ENCODE measurements around the gene TRIM27. TPM values are rescaled to one million over a fixed set of nuclear protein-coding genes. Genes with fewer than 3 reads are reported as not detected.

TRIM27 gene
- polyA plus RNA-seq, 6 donors from 2014 or later, result 39.8 to 67.0 (median 54.1) TPM

DNA sequence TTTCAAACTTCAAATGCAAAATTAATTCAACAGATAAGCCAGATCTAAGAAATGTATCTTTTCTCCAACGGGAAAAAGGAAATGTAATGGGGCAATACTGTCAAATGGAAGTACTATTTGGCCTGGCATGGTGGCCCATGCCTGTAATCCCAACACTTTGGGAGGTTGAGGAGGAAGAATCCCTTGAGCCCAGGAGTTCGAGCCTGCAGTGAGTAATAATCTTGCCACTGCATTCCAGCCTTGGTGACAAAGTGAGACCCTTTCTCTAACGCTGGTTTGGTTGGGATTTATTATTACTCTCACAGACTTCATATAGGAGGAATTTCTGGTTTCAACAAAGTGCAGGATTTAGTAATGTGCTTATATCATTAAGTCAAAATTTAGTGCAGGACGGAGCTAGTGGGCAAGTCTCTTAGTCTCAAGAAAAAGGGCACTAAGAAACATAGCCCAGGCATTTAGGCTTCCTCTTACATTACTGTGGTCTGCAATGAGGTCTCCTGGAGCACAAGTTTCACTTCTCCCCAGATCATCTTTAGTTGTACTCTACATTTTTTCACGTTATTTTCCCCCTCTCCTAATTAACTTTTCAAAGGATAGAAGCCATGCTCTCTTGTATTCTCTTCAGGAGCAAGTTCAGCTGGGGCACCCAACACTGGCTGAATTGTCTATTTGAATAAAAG, 23.1 kb downstream of the TRIM27 start:
- Mint-ChIP-seq H3K4me1 (peaks cover 30 to 32% (median 31%) of the 10 kb centered on the region in 3 donors), H3K36me3 (peaks cover 16 to 19% of the 10 kb centered on the region in 2 donors), H3K27ac (no peak overlapping the region), H3K9me3 (peaks cover 0 to 5% (median 3%) of the 10 kb centered on the region in 7 donors), H3K4me3 (peak overlapping the region in 1 of 8 donors; percentile 76), H3K27me3 (peaks cover 0 to 5% (median 0%) of the 10 kb centered on the region in 3 donors)
- DNase-seq (no peak), ATAC-seq (ENCODE audit: low read depth in 2 of 2) (no peak)

DNA sequence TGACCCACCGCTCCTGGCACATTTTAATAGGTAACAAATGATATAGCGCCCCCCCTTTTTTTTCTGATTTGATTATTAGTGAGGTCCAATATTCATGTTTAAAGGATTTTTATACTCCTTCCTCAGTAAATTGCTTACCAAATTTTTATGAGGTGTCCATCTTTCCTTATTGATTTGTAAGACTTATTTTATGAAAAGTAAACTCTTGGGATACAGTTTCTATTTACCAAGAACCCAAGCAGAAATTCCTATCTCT, 25.1 kb downstream of the TRIM27 start:
- H3K27ac Mint-ChIP-seq, result peak overlapping the region in 4 of 6 donors; percentile 27 to 90 (median 62)
- peaks cover 0 to 10% (median 5%) of the 10 kb centered on the region in 7 donors for H3K9me3 Mint-ChIP-seq
- no peak for DNase-seq
- H3K36me3 Mint-ChIP-seq, result peaks cover 16 to 19% of the 10 kb centered on the region in 2 donors
- H3K27me3 Mint-ChIP-seq, result peaks cover 0 to 5% (median 0%) of the 10 kb centered on the region in 3 donors
- H3K4me3 Mint-ChIP-seq, result peak overlapping the region in 7 of 8 donors; percentile 50 to 99 (median 77)
- no peak for ATAC-seq (ENCODE audit: low read depth in 2 of 2)
- H3K4me1 Mint-ChIP-seq, result peaks cover 32 to 37% (median 35%) of the 10 kb centered on the region in 3 donors

DNA sequence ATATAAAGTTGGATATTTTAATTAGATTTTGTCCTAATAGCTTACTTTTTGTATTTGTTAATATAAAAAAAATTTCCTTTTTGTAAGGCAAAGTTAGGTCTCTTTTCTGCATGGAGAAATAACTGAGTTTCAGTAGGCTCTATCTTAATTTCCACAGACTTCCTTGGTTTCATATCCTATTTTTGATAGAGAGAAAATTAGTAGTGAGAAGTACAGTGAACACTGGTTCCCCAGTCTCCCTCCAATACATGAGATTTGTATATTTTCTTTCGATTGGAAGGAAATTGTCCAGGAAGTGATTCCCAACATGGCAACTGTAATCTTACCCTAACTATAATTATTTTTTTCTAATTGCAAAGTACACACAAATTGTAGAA, 26.4 kb downstream of the TRIM27 start:
- H3K4me3 Mint-ChIP-seq, result peak overlapping the region; percentile 53 to 99 (median 96)
- H3K27ac Mint-ChIP-seq, result peak overlapping the region in 3 of 6 donors; percentile 52 to 100 (median 99)
- peaks cover 6 to 7% of the 10 kb centered on the region in 2 donors for H3K36me3 Mint-ChIP-seq
- no peak for ATAC-seq (ENCODE audit: low read depth in 2 of 2)
- H3K9me3 Mint-ChIP-seq, result peaks cover 0 to 10% (median 5%) of the 10 kb centered on the region in 7 donors
- H3K4me1 Mint-ChIP-seq, result peaks cover 29 to 37% (median 35%) of the 10 kb centered on the region in 3 donors
- peak; percentile 10 for DNase-seq
- peaks cover 0 to 9% (median 5%) of the 10 kb centered on the region in 3 donors for H3K27me3 Mint-ChIP-seq

DNA sequence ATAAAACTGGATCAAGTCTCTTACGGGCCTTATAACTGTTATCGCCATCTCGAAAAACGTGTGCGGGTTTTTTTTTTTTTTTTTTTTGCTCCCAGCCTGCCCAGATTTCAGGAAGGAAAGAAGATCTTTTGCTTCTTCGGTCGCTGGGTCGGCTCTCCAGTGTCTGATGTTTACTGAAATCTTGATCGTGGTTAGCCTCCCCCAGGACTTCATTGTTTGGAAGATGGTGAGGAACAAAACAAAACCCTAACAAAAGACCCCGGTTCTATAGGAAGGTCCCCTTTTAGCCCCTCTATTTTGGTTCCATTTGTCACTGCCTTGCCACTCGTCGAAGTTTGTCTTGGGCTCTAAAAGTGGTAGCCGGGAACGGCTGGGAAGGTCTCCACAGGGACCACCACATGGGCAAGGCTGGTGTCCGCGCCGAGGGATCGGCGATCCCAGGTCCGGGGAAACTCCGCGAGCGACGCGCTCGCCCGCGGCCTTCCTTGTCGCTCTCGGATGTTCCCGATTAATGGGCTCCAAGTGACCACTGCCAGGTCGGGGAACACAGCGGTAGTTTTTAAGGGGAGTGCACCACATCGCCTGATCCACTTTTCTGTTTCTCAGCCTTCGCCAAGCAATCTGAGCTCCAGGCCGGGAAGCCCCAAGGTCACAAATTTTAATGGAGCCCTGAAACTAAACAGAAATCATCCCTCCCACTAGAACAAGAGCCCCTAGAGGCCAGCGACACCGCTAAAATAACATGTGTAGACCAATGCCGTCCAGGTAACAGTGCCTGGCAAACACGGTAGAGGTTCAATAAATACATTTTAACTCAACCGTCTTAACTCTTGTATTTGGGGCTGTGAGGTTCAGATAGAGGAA, 27.0 kb downstream of the TRIM27 start:
- DNase-seq (peak; percentile 50), ATAC-seq (ENCODE audit: low read depth in 2 of 2) (peak; percentile 27 to 28)
- H3K36me3 Mint-ChIP-seq, result peaks cover 6 to 7% of the 10 kb centered on the region in 2 donors
- H3K27ac Mint-ChIP-seq, result peak overlapping the region; percentile 99 to 100 (median 100)
- H3K4me1 Mint-ChIP-seq, result peaks cover 29 to 37% (median 35%) of the 10 kb centered on the region in 3 donors
- H3K4me3 Mint-ChIP-seq, result peak overlapping the region; percentile 93 to 99 (median 97)
- H3K27me3 Mint-ChIP-seq, result peaks cover 0 to 9% (median 5%) of the 10 kb centered on the region in 3 donors
- H3K9me3 Mint-ChIP-seq, result peaks cover 0 to 10% (median 5%) of the 10 kb centered on the region in 7 donors

DNA sequence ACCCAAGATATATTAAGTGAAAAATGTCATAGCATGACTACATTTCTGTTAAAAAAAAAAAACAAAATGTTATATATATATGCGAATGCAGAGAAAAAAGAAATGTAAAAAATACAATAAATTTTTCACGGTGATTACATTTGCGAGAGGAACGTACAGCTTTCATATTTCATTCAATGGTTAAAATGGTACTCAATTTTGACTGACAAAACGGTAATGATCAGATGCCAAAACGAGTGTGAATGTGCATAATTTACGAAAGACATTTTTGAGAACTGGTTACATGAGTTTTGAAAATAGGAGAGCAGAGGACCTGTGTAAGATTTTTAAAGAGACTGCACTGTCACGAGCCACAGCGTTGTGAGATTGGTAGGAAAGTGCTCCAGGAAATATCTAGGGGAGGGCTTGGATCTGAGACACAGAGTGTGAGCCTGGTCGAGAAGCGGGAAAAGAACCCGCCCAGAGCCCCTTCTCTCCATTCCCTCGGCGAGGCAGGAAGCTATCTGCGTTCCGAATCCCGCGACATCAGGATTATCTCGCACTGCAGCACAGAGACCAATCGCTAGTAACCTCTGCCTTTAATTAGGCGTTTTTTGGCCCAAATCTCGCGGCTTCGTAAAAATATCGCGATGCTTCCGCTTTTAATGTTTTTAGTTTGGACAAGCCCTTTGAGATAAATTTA, 28.5 kb downstream of the TRIM27 start:
- Mint-ChIP-seq H3K27ac (peak overlapping the region; percentile 99 to 100 (median 100)), H3K36me3 (peaks cover 0 to 7% of the 10 kb centered on the region in 2 donors), H3K4me1 (peaks cover 20 to 24% (median 23%) of the 10 kb centered on the region in 3 donors), H3K4me3 (peak overlapping the region; percentile 93 to 99 (median 97)), H3K9me3 (peaks cover 0 to 10% (median 5%) of the 10 kb centered on the region in 7 donors), H3K27me3 (peaks cover 5 to 11% (median 9%) of the 10 kb centered on the region in 3 donors)
- ATAC-seq (ENCODE audit: low read depth in 2 of 2) (peak; percentile 67), DNase-seq (peak; percentile 86)

DNA sequence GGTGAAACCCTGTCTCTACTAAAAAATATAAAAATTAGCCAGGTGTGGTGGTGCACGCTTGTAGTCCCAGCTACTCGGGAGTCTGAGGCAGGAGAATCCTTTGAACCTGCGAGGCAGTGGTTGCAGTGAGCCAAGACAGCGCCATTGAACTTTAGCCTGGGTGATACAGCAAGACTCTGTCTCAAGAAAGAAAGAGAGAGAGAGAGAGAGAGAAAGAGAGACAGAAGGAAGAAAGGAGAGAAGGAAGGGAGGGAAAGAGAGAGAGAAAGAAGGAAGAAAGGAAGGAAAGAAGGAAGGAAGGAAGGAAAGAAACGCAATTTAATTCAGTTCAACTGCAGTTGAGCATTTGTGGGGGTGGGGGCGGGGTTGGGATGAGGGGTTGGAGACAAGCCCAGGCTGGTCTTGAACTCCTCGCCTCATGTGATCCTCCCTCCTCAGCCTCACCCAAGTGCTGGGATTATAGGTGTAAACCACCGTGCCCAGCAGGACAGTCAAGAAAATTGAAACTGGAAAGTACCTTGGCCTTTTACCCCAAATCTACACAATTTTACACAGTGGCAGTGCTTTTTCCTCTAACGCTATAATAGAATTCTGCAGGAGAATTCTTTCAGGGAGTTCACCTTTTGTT, 30.5 kb downstream of the TRIM27 start:
- H3K36me3 Mint-ChIP-seq, result peaks cover 0 to 7% of the 10 kb centered on the region in 2 donors
- peaks cover 15 to 18% (median 18%) of the 10 kb centered on the region in 3 donors for H3K4me1 Mint-ChIP-seq
- peak overlapping the region in 6 of 8 donors; percentile 22 to 73 (median 32) for H3K4me3 Mint-ChIP-seq
- ATAC-seq (ENCODE audit: low read depth in 2 of 2), result no peak
- no peak for DNase-seq
- H3K27ac Mint-ChIP-seq, result peak overlapping the region in 1 of 6 donors; percentile 30
- peaks cover 9 to 12% (median 11%) of the 10 kb centered on the region in 3 donors for H3K27me3 Mint-ChIP-seq
- peaks cover 0 to 10% (median 5%) of the 10 kb centered on the region in 7 donors for H3K9me3 Mint-ChIP-seq

DNA sequence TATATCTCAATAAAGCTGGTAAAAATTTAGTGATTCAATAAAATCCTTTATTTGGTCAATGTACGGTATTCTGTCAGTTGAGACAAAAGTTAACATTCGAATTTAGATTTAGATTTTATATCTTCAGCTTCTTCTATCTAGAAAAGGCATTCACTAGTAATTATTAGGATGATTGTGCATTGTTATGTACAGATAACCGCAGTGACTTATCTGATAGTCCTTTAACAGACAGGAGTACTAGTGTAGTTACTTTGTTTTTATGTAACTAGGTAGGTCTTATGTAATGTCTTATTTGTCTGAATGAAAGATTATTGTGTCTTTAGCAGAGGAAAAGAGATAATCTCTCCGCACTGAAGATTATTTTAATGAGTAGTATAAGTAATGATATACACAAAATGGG, 31.3 kb downstream of the TRIM27 start:
- H3K27me3 Mint-ChIP-seq, result peaks cover 9 to 12% (median 11%) of the 10 kb centered on the region in 3 donors
- peaks cover 0 to 7% of the 10 kb centered on the region in 2 donors for H3K36me3 Mint-ChIP-seq
- H3K9me3 Mint-ChIP-seq, result peaks cover 0 to 10% (median 5%) of the 10 kb centered on the region in 7 donors
- DNase-seq (no peak), ATAC-seq (ENCODE audit: low read depth in 2 of 2) (no peak)
- peaks cover 13 to 18% (median 15%) of the 10 kb centered on the region in 3 donors for H3K4me1 Mint-ChIP-seq
- H3K4me3 Mint-ChIP-seq, result peak overlapping the region in 1 of 8 donors; percentile 73
- no peak overlapping the region for H3K27ac Mint-ChIP-seq

DNA sequence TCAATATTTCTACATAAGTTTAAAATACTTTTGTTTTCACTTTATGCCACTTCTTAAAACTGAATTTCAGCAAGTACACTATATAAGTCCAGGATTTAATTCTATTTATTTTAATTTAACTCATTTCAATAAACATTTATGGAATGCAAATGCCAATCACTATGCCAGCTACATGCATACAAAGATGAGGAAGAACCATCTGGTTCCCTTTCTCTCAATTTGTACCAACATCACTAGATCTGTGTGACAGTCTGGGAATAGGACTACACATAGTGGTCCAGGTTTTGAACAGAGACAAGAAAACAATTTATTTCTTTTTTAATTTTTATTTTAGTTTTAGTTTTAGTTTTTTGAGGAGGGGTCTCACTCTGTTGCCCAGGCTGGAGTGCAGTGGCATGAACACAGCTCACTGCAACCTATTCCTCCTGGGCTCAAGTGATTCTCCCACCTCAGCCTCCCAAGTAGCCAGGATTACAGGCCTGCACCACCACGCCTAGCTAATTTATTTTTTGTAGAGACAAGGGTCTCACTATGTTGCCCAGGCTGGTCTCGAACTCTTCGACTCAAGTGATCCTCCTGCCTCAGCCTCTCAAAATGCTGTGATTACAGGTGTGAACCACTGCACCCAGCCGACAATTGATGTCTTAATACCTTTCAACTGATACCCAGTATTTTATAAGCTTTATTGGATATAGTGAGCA, 35.8 kb downstream of the TRIM27 start:
- peaks cover 0 to 21% (median 9%) of the 10 kb centered on the region in 7 donors for H3K9me3 Mint-ChIP-seq
- peaks cover 6 to 10% (median 8%) of the 10 kb centered on the region in 3 donors for H3K4me1 Mint-ChIP-seq
- no peaks in the 10 kb centered on the region for H3K36me3 Mint-ChIP-seq
- H3K27me3 Mint-ChIP-seq, result peaks cover 2 to 27% (median 18%) of the 10 kb centered on the region in 3 donors
- ATAC-seq (ENCODE audit: low read depth in 2 of 2), result no peak
- no peak overlapping the region for H3K4me3 Mint-ChIP-seq
- no peak overlapping the region for H3K27ac Mint-ChIP-seq
- DNase-seq, result no peak

DNA sequence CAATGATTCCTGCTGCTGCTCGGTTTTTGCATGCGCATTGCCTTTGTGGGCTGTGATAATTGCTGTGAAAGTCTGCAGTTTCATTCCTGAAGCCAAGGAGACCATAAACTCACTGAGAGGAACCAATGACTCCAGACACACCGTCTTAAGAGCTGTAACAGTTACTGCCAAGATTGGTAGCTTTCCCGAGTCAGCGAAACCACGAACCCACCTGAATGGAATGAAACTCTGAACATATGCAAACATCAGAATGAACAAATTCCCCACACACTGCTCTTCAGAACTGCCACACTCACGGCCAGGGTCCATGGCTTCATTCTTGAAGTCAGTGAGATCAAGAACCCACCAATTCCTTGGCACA, 37.7 kb downstream of the TRIM27 start:
- DNase-seq, result no peak
- ATAC-seq (ENCODE audit: low read depth in 2 of 2), result no peak
- no peak overlapping the region for H3K27ac Mint-ChIP-seq

DNA sequence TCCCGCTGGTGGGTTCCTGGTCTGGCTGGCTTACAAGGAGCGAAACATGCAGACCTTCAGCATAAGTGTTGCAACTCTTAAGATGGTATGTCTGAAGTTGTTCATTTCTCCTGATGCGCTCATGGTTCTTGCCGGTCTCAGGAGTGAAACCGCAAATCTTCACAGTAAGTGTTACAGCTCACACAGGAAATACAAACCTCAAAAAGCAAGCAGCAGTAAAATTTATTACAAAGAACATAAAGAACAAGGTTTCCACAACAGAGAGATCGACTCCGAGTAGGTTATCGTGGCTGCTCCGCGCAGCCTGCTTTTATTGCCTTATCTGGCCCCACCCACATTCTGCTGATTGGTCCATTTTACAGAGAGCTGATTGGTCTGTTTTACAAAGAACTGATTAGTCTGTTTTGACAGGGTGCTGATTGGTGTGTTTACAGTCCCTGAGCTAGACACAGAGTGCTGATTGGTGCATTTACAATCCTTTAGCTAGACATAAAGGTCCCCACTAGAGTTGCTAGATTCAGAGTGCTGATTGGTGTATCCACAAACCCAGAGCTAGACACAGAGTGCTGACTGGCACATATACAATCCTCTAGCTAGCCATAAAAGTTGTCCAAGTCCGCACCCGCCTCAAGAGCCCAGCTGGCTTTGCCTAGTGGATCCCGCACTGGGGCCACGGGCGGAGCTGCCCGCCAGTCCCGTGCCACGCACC, 39.2 kb downstream of the TRIM27 start:
- peak; percentile 9 for DNase-seq
- H3K9me3 Mint-ChIP-seq, result peaks cover 0 to 34% (median 10%) of the 10 kb centered on the region in 7 donors
- peaks cover 15 to 37% (median 36%) of the 10 kb centered on the region in 3 donors for H3K27me3 Mint-ChIP-seq
- H3K4me3 Mint-ChIP-seq, result peak overlapping the region; percentile 2 to 82 (median 65)
- H3K36me3 Mint-ChIP-seq, result peaks cover 0 to 8% of the 10 kb centered on the region in 2 donors
- H3K27ac Mint-ChIP-seq, result no peak overlapping the region
- ATAC-seq (ENCODE audit: low read depth in 2 of 2), result peak; percentile 41 to 53
- peaks cover 14 to 22% (median 20%) of the 10 kb centered on the region in 3 donors for H3K4me1 Mint-ChIP-seq

More for the DNA sequence above, 37.7 kb downstream of the TRIM27 start:
- Mint-ChIP-seq H3K9me3 (peaks cover 0 to 25% (median 10%) of the 10 kb centered on the region in 7 donors), H3K4me1 (peaks cover 11 to 15% (median 14%) of the 10 kb centered on the region in 3 donors), H3K36me3 (peaks cover 0 to 3% of the 10 kb centered on the region in 2 donors), H3K4me3 (no peak overlapping the region), H3K27me3 (peaks cover 6 to 31% (median 27%) of the 10 kb centered on the region in 3 donors)

DNA sequence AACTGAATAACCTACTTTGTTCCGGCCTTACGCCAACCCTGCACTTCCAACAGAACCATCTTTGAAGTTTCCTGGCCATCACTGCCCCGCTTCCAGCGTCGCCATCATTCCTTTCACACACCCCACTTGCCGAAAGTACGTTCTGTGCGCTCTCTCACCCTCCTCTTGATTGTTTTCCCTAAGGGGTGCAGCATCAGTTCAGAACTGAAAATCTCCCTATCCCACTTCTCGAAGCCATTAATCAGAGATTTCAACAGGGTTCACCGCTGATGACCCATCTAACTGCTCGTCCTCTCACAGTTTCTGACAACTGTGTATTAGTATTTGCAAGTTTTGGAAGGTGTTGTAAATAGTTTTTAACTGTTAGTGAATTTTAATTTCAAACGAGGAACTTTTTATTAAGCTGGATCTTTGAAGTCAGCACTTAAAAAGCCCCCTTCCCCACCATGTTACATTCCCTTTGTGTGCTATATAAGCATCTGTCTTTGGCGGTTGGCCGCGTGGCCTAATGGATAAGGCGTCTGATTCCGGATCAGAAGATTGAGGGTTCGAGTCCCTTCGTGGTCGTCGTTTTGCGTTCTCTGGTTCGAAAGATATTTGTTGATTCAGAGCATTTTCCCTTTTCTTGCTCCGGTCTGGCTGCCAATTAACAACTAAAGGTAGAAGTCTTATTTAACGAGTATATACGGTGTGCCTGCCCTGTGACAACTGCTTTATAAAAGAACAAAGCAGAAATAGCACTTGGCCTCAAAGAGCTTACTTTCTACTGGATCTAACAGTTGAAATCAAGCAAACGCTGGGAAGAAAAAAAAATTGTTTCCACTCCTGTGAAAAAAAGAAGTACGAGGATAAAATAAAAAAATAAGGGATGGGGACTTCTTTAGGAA, 42.6 kb downstream of the TRIM27 start:
- peak; percentile 29 to 43 for ATAC-seq (ENCODE audit: low read depth in 2 of 2)
- Mint-ChIP-seq H3K9me3 (peaks cover 0 to 31% (median 10%) of the 10 kb centered on the region in 7 donors), H3K4me3 (peak overlapping the region; percentile 59 to 93 (median 80)), H3K27me3 (peaks cover 42 to 63% (median 48%) of the 10 kb centered on the region in 3 donors), H3K36me3 (peaks cover 0 to 8% of the 10 kb centered on the region in 2 donors), H3K4me1 (peaks cover 14 to 22% (median 20%) of the 10 kb centered on the region in 3 donors), H3K27ac (peak overlapping the region in 4 of 6 donors; percentile 88 to 94 (median 94))
- peak; percentile 41 for DNase-seq

All from naive B cell (primary cell).